Heart left ventricle (tissue), 13 donors: ENCODE data around the gene GPR156.
"Not testable (repeated sequence)": the region's sequence is repeated elsewhere in the genome, so short reads cannot be mapped to it uniquely, and the experiment has no call there.

Experiments used
- POLR2A ChIP-seq, 2 donors: fragments of 450-650 bp; IDR thresholded peaks; one replicate each; pipeline ENCODE4 v1.6.1; 2017; ENCODE audit warnings: antibody characterized with exemption in 2 of 2, mild to moderate bottlenecking in 2 of 2, moderate library complexity in 2 of 2
- TF ChIP-seq, protein P1 (sequence below), 12 donors: fragments of 200-600 bp; sonication (generic) in 4 of 12; IDR thresholded peaks; one replicate each; pipeline versions ENCODE4 v1.5.0 to v1.8.0; 2018 to 2022; ENCODE audit warnings: antibody characterized with exemption in 12 of 12, mild to moderate bottlenecking in 5 of 12
- donor health status: ischemic (EF 13 %, LVEDD 7.1; RV severe dilation, severe dysfunction).
- donor health status: DM: no; HTN: yes; CAD: no.
- donor health status: DM: no; HTN: no; CAD: no.
- donor health status: ischemic (EF 25% LVEDD 6.9; RV normal size, moderate dysfunction).
- donor health status: ischemic (EF 25% LVEDD 5.7; RV mildly dilated, moderate dysfunction).
- donor health status: ischemic (EF 35%, LVEDD 5.7; RV mildly dilated, moderate dysfunction).
- donor health status: nonischemic (EF 11% LVEDD 7.7; RV severe dilation, severe dysfunction).
- donor health status: DM: yes; HTN: yes; CAD: no.
- donor health status: PGD.
- donor health status: ischemic (EF 29% LVEDD 5.4; RV normal size, mild dysfunction).
- donor health status: nonischemic (EF 23%, LVEDD 6.1; RV moderate dilation, normal function).

DNA sequence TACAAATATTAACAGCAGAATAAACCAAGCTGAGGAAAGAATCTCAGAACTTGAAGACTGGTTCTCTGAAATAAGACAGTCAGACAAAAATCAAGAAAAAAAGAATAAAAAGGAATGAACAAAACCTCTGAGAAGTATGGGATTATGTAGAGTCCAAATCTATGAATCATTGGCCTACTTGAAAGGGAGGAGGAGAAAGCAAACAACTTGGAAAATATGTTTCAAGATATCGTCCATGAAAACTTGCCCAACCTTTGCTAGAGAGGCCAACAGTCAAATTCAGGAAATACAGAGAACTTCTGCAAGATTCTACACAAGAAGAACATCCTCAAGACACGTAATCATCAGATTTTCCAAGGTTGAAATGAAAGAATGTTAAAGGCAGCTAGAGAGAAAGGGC is 6.5 kb upstream of the GPR156 start:
- TF ChIP-seq, protein P1, sequence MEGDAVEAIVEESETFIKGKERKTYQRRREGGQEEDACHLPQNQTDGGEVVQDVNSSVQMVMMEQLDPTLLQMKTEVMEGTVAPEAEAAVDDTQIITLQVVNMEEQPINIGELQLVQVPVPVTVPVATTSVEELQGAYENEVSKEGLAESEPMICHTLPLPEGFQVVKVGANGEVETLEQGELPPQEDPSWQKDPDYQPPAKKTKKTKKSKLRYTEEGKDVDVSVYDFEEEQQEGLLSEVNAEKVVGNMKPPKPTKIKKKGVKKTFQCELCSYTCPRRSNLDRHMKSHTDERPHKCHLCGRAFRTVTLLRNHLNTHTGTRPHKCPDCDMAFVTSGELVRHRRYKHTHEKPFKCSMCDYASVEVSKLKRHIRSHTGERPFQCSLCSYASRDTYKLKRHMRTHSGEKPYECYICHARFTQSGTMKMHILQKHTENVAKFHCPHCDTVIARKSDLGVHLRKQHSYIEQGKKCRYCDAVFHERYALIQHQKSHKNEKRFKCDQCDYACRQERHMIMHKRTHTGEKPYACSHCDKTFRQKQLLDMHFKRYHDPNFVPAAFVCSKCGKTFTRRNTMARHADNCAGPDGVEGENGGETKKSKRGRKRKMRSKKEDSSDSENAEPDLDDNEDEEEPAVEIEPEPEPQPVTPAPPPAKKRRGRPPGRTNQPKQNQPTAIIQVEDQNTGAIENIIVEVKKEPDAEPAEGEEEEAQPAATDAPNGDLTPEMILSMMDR (IDR thresholded peaks at IDR 0.05), result not testable (repeated sequence)
- not testable (repeated sequence) for TF ChIP-seq POLR2A (IDR thresholded peaks at IDR 0.05)
